Thyroid gland (tissue), 4 donors: Measurements from ENCODE around the gene LTBP3.

Experiments used
- POLR2A ChIP-seq, 2 donors: fragments of 450-650 bp; IDR thresholded peaks; one replicate each; pipeline ENCODE4 v1.6.1; 2017; ENCODE audit warnings: antibody characterized with exemption in 2 of 2, mild to moderate bottlenecking in 2 of 2, moderate library complexity in 1 of 2
- TF ChIP-seq, protein P1 (sequence below), 6 experiments: fragments of 200-600 bp in 3 of 6; fragments of 450-650 bp in 3 of 6; sonication (generic) in 3 of 6; IDR thresholded peaks; one replicate each; pipeline ENCODE4 v1.5.1; 2016 to 2019; ENCODE audit warnings: antibody characterized with exemption in 6 of 6, mild to moderate bottlenecking in 2 of 6, inconsistent platforms in 1 of 6, moderate library complexity in 1 of 6

DNA sequence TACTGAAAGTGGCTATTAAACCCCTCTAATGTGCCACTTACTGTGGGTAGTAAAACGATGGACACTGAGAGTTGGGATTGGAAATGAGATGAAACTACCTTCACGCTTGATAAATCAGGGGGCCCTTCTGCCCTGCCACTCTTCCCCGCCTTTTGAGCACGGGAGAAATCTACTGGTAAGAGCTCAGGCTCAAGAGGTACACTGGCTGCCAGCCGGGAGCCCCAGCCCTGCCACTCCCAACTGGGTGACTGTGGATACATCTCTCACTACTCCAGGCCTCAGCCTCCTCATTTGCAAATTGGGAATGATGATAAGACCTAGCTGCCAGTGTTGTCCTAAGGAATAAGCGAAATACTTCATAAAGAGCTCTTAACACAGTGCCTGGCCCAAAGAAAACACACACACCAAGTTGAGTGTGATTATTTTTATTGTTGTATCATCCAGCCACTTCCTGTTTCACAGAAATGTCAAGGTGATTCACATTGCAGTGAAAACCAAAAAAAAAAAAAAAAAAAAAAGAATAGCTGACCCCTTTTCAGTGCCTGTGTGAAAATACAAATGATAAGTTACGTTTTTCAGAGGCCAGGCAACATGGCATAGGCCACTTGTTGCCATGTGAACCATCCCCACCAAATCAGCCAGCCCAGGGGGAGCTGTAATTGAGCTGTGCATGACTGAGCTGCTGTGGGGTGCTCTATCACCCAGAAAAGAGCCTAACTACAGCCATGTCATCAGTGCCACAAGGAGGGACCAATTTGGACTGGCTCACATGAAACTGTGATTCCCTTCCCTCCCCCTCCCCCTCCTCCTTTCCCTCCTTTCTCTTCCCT lies 7.7 kb upstream of the LTBP3 start:
- TF ChIP-seq, protein P1, sequence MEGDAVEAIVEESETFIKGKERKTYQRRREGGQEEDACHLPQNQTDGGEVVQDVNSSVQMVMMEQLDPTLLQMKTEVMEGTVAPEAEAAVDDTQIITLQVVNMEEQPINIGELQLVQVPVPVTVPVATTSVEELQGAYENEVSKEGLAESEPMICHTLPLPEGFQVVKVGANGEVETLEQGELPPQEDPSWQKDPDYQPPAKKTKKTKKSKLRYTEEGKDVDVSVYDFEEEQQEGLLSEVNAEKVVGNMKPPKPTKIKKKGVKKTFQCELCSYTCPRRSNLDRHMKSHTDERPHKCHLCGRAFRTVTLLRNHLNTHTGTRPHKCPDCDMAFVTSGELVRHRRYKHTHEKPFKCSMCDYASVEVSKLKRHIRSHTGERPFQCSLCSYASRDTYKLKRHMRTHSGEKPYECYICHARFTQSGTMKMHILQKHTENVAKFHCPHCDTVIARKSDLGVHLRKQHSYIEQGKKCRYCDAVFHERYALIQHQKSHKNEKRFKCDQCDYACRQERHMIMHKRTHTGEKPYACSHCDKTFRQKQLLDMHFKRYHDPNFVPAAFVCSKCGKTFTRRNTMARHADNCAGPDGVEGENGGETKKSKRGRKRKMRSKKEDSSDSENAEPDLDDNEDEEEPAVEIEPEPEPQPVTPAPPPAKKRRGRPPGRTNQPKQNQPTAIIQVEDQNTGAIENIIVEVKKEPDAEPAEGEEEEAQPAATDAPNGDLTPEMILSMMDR (IDR thresholded peaks at IDR 0.05): no peak
- TF ChIP-seq POLR2A (IDR thresholded peaks at IDR 0.05): no peak
